DOHH2 (cell line): ENCODE results near the gene RASIP1.

ENCODE experiments used
- EZH2phosphoT487 ChIP-seq: fragments of 200-600 bp; sonication (generic); IDR thresholded peaks from 2 replicates; pipeline ENCODE4 v1.6.1; 2017; ENCODE audit warnings: borderline replicate concordance, mild to moderate bottlenecking, antibody characterized with exemption, low read length, moderate library complexity, mixed read lengths
- TF ChIP-seq, protein P1 (sequence below): fragments of 200-600 bp; sonication (generic); IDR thresholded peaks from one replicate; pipeline ENCODE4 v1.5.1; 2014; ENCODE audit warnings: antibody characterized with exemption, mild to moderate bottlenecking, low read depth, low read length; ENCODE audit not compliant: poor library complexity, severe bottlenecking

- TF ChIP-seq, protein P1, sequence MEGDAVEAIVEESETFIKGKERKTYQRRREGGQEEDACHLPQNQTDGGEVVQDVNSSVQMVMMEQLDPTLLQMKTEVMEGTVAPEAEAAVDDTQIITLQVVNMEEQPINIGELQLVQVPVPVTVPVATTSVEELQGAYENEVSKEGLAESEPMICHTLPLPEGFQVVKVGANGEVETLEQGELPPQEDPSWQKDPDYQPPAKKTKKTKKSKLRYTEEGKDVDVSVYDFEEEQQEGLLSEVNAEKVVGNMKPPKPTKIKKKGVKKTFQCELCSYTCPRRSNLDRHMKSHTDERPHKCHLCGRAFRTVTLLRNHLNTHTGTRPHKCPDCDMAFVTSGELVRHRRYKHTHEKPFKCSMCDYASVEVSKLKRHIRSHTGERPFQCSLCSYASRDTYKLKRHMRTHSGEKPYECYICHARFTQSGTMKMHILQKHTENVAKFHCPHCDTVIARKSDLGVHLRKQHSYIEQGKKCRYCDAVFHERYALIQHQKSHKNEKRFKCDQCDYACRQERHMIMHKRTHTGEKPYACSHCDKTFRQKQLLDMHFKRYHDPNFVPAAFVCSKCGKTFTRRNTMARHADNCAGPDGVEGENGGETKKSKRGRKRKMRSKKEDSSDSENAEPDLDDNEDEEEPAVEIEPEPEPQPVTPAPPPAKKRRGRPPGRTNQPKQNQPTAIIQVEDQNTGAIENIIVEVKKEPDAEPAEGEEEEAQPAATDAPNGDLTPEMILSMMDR: no peak
- TF ChIP-seq EZH2phosphoT487: no peak
Observed at GRCh38 chr19:48779636-48780035, 39.2 kb upstream of the RASIP1 start.
